ENCODE results near the gene TMEM108.
"Not testable (repeated sequence)": the region's sequence is repeated elsewhere in the genome, so short reads cannot be mapped to it uniquely, and the experiment has no call there.

Gene TMEM108

GRCh38 chr3:133038089-133038730 is at the start of gene TMEM108:
TMEM108 (plus strand) TSS chr3:133038391.
- DNase-seq (ENCODE audit: low read depth in 2 of 2), result no peak

DNA sequence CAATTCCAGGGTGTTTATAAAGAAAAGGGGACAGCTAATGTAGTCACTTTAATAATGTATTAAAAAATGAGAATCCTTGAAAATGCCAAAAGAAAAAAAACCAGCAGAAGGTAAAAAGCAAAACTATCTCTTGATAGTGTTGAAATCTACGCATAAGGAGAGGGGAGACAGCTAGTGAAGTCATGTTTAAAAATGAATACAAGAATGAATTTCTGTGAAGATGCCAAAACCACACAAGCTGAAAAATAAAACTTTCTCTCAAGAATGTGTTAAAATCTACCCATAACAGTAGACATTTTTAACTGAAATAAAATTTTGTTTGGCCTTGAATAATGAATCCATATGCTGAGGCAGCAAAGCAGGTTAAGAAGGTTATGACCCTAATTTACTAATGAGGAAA is 42.2 kb upstream of the TMEM108 start:
- no peak for DNase-seq (ENCODE audit: low read depth in 2 of 2)

GRCh38 chr3:132997404-132998185 is 40.6 kb upstream of the TMEM108 start:
- DNase-seq (ENCODE audit: low read depth in 2 of 2), result no peak

- DNase-seq (ENCODE audit: low read depth in 2 of 2), result not testable (repeated sequence)
These were observed 33.2 kb upstream of the TMEM108 start for GRCh38 chr3:133005032-133005431.

DNA sequence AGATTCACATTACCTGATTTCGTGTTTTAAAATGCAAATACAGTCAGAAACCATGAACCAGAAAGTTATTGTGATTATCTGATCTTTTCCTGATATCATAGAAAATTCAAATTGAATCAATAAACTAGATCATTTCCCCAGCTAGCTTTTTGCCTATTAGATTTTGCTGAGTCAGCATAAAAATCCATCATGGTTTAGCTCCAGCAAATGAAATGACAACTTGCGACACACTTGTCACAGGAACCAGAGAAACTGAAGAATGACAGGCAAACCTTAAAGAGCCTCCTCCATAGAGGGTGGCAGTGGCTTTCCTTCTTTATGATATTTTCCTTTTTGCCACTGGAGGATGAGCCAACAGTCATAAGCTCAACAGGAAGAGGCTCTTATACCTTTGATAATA is 30.6 kb upstream of the TMEM108 start:
- DNase-seq (ENCODE audit: low read depth in 2 of 2), result no peak

DNA sequence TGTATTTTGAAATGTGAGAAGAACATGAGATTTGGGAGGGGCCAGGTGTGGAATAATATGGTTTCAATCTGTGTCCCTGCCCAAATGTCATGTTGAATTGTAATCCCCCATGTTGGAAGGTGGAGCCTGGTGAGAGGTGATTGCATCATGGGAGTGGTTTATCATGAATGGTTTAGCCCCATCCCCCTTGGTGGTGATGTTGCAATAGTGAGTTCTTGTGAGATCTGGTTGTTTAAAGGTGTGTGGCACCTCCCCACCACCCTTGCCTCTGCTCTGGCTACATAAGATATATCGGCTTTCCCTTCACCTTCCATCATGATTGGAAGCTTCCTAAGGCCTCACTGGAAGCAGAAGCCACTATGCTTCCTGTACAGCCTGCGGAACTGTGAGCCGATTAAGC is 23.9 kb upstream of the TMEM108 start:
- no peak for DNase-seq (ENCODE audit: low read depth in 2 of 2)

DNA sequence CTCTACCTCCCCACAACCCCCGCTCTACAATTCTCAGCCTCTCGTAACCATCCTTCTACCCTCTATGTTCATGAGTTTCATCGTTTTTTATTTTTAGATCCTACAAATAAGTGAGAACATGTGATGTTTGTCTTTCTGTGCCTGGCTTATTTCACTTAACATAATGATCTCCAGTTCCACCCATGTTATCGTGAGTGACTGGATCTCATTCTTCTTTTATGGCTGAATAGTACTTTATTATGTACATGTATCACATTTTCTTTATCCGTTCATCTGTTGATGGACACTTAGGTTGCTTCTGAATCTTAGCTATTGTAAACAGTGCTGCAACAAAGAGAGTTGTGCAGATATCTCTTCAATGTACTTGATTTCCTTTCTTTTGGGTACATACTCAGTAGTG is 22.6 kb upstream of the TMEM108 start:
- DNase-seq (ENCODE audit: low read depth in 2 of 2), result not testable (repeated sequence)

DNA sequence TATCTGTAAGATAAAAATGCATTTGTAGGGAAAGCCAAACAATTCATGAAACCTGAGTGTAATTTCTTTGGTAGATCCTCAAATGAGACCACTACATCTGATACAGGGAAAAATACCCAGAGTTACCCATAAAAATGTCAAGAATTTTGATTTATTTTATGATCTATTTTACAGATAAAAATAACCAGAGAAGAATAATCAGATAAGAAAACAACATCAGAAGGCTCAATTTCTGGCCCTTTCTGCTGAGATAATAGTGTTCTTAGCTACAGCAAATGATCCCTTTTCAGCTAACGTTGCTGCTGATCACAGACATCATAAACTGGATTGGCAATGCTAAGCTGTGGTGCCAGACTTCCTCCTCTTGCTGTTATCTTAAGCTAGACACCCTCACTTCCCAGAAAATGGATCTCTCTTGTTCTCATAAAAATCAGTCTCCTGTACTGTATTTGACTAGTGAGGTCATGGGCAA is 21.3 kb upstream of the TMEM108 start:
- DNase-seq (ENCODE audit: low read depth in 2 of 2), result no peak

- no peak for DNase-seq (ENCODE audit: low read depth in 2 of 2)
These were observed 19.3 kb upstream of the TMEM108 start for GRCh38 chr3:133018921-133019320.

GRCh38 chr3:133021206-133021605 is 17.0 kb upstream of the TMEM108 start:
- DNase-seq (ENCODE audit: low read depth in 2 of 2), result no peak

GRCh38 chr3:133023362-133023761 is 14.8 kb upstream of the TMEM108 start:
- DNase-seq (ENCODE audit: low read depth in 2 of 2), result no peak

GRCh38 chr3:133025546-133025945 is 12.6 kb upstream of the TMEM108 start:
- no peak for DNase-seq (ENCODE audit: low read depth in 2 of 2)

- no peak for DNase-seq (ENCODE audit: low read depth in 2 of 2)
These were observed 5.9 kb upstream of the TMEM108 start for GRCh38 chr3:133032301-133032700.

DNA sequence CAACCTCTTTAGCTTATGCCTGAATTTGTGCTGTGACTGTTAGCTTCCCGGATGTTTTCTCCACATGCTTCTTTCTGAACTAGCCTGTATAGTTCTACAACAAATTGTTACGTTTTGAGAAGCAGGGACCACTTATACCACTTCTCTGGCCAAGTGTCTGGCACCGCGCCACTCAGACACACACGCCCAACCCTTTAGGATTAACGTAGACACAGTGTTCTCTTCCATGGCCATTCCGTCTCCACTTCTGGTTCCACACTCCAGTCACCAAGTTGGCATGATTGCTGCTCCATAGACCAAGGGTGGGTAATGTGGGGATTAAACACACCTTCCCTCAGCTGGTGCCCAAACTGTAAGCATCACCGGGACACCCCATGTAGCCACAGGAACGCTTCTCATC is 755 bp upstream of the TMEM108 start:
- DNase-seq (ENCODE audit: low read depth in 2 of 2), result no peak

GRCh38 chr3:133038731-133039375 is 662 bp downstream of the TMEM108 start:
- no peak for DNase-seq (ENCODE audit: low read depth in 2 of 2)

DNA sequence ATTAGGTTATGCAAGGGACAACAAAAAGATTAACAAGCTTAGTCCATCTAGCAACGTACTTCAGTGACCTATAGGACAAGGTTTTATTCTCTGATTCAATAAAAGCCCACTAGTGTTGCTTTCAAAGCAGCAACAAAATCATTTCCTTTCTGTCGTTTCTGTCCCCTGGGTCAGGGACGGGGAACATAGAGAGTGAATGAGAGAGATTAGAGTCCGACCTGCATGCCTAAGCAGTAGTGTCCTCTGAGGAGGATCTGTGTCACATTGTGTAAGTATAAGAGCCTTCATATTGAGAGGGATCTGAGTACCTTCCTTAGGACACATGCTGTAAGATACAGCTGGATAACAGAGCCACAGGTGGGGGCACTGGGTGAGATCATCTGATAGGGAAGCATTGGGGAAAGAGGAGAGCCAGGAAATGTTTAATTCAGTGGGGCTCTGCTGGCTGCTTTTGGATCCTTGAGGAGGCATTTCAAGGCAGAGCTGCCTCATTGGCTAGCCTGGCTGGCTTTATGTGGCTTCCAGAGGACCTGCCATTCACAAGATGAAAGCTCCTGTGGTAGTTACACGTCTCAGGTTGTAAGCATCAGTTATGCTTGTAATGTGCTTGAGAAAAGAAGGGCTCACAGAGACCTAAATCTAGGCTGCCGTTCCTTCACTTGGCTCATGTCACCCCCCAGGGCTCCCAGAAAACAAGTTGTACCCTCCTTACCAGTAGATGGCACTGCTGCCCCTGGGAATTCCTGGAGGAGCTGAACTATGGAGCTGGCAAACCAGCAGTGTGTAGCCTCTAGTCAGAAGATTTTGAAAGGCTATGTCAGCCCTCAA is 2.7 kb downstream of the TMEM108 start:
- no peak for DNase-seq (ENCODE audit: low read depth in 2 of 2)

GRCh38 chr3:133041524-133041829 is 3.3 kb downstream of the TMEM108 start:
- no peak for DNase-seq (ENCODE audit: low read depth in 2 of 2)

- DNase-seq (ENCODE audit: low read depth in 2 of 2), result no peak
These were observed 4.6 kb downstream of the TMEM108 start for GRCh38 chr3:133042778-133043177.

- no peak for DNase-seq (ENCODE audit: low read depth in 2 of 2)
These were observed 9.8 kb downstream of the TMEM108 start for GRCh38 chr3:133047980-133048379.

DNA sequence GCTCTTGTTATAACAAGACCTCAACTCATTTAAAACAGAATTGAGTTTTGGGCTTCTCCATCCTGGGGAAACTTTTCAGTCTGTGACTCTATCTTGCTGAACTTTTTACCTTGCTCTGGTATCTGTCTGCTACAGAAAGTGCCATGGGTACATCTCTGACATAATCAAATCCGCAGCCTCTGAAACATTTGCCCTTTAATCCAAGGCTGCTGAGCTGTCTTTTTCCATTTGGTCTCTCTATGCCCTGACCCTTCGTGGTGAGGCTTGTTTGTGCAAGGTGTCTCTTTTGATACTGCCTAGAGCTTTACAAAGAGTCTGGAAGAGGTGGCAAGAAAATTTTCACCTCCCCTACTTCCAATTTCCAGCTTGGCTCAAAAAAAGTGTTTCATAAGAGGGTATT is 11.3 kb downstream of the TMEM108 start:
- no peak for DNase-seq (ENCODE audit: low read depth in 2 of 2)

- DNase-seq (ENCODE audit: low read depth in 2 of 2), result no peak
These were observed 12.7 kb downstream of the TMEM108 start for GRCh38 chr3:133050891-133051290.

GRCh38 chr3:133053532-133053931 is 15.3 kb downstream of the TMEM108 start:
- DNase-seq (ENCODE audit: low read depth in 2 of 2), result no peak
